Sigmoid colon (tissue), 4 donors: ENCODE measurements around the gene CHRND.

Experiments
- CTCF ChIP-seq, 4 experiments: fragments of 450-650 bp in 3 of 4; fragments of 200-600 bp in 1 of 4; IDR thresholded peaks; one replicate each; pipeline ENCODE4 v1.5.1; 2016 to 2019; ENCODE audit warnings: antibody characterized with exemption in 4 of 4, mild to moderate bottlenecking in 3 of 4, moderate library complexity in 2 of 4
- EP300 ChIP-seq, 4 donors: sonication (generic); formaldehyde crosslinking; IDR thresholded peaks; one replicate each; pipeline ENCODE4 v1.6.1; 2017; ENCODE audit warnings: antibody characterized with exemption in 4 of 4
- POLR2A ChIP-seq, 2 donors: fragments of 450-650 bp; IDR thresholded peaks; one replicate each; pipeline ENCODE4 v1.6.1; 2016; ENCODE audit warnings: antibody characterized with exemption in 2 of 2, mild to moderate bottlenecking in 2 of 2, moderate library complexity in 2 of 2
- POLR2AphosphoS5 ChIP-seq, 4 donors: sonication (generic); formaldehyde crosslinking; IDR thresholded peaks; one replicate each; pipeline ENCODE4 v1.6.1; 2017; ENCODE audit warnings: antibody characterized with exemption in 4 of 4

GRCh38 chr2:232584238-232584637 is 58.3 kb downstream of the CHRND start:
- TF ChIP-seq CTCF (IDR thresholded peaks at IDR 0.05), result no peak
- TF ChIP-seq POLR2AphosphoS5 (IDR thresholded peaks at IDR 0.05), result no peak
- no peak for TF ChIP-seq POLR2A (IDR thresholded peaks at IDR 0.05)
- no peak for TF ChIP-seq EP300 (IDR thresholded peaks at IDR 0.05)
